Stimulated activated CD4-positive, alpha-beta T cell treated with anti-CD3 and anti-CD28 coated beads, TNF-alpha, amount 100 ng/mL, for 48 hours (primary cell): ENCODE results near the gene AMIGO2.

Experiments used
- DNase-seq, 3 donors: peaks; one replicate each; pipeline ENCODE4 v3.0.0-alpha.2; 2020; ENCODE audit warnings: low read depth in 3 of 3

The AMIGO2 gene

GRCh38 chr12:47097276-47097896 lies 17.6 kb upstream of the AMIGO2 start:
- no peak for DNase-seq

- DNase-seq: no peak
These were observed 15.9 kb upstream of the AMIGO2 start for GRCh38 chr12:47095446-47096236.

- no peak for DNase-seq
These were observed 15.0 kb upstream of the AMIGO2 start for GRCh38 chr12:47094804-47095203.

- DNase-seq: no peak
These were observed 11.2 kb upstream of the AMIGO2 start for GRCh38 chr12:47091009-47091408.

- no peak for DNase-seq
These were observed 8.5 kb upstream of the AMIGO2 start for GRCh38 chr12:47088021-47088944.

- DNase-seq: no peak
These were observed 7.4 kb upstream of the AMIGO2 start for GRCh38 chr12:47087088-47087688.

GRCh38 chr12:47085815-47086252 lies 6.1 kb upstream of the AMIGO2 start:
- peak in 1 of 3 donors; percentile 14 for DNase-seq

GRCh38 chr12:47084172-47084571 lies 4.4 kb upstream of the AMIGO2 start:
- no peak for DNase-seq

- DNase-seq: no peak
These were observed 3.2 kb upstream of the AMIGO2 start for GRCh38 chr12:47082796-47083621.

GRCh38 chr12:47082283-47082682 lies 2.5 kb upstream of the AMIGO2 start:
- no peak for DNase-seq

GRCh38 chr12:47080725-47081502 lies 1.2 kb upstream of the AMIGO2 start:
- DNase-seq: peak in 2 of 3 donors; percentile 38 to 70

GRCh38 chr12:47079981-47080724 lies 394 bp upstream of the AMIGO2 start:
- DNase-seq: no peak

- peak in 1 of 3 donors; percentile 17 for DNase-seq
These were observed 859 bp downstream of the AMIGO2 start for GRCh38 chr12:47078733-47079467.

- no peak for DNase-seq
These were observed 1.7 kb downstream of the AMIGO2 start for GRCh38 chr12:47078086-47078395.

GRCh38 chr12:47077206-47078085 lies 2.3 kb downstream of the AMIGO2 start:
- DNase-seq: no peak

GRCh38 chr12:47075192-47076084 lies 4.3 kb downstream of the AMIGO2 start:
- no peak for DNase-seq

GRCh38 chr12:47074757-47075156 lies 5.0 kb downstream of the AMIGO2 start:
- no peak for DNase-seq
